ENCODE data around the gene FBLN2.

DNA sequence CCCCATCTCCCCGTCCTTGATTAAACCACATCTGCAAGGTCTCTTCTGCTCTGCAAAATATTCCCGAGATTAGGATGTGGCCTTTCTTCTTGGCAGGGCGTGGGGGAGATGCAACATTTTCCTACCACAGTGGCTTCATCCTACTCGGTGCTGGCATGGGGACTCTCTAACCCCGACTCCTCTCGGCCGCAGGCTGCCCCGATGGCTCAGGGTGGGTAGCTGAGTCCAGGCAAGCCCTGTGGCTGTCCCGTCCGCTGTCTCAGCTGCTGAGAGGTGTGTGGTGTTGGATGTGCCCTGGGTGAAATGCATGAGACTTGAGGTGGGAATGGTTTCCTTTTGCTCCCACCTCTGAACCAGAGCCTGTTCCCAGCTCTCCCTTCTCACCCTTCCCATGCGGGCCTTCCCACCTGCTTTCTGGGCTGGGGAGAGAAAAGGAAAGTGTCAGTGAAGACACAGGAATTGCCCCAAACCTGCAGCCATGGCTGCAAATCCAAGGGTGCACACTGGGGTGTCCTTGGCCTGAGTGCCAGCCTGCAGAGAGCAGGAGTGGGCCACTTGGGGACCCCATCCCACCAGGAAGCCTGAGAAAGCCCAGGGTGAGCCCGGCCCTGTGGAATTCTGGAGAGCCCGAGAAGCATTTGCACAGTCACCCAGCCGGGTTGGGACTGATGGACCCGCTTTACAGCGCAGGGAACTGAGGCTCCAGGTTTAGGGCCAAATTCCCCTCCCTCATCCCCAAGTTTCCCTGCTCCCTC lies 115.0 kb downstream of the FBLN2 start:
- TF ChIP-seq EZH2 (IDR thresholded peaks at IDR 0.05) (no peak), POLR2A (IDR thresholded peaks at IDR 0.05; ENCODE audit: borderline replicate concordance, extremely low read depth, insufficient read depth, insufficient read length) (no peak)

All from HCT116 (cell line).